T-helper 1 cell treated with Interleukin-12 subunit alpha and Interleukin-12 subunit beta and Interleukin-4 antibody, amounts not matched to agents 30 ng/mL and 1 ng/mL, for 36 hours (primary cell): ENCODE measurements around the gene WFDC12. TPM values are rescaled to one million over a fixed set of nuclear protein-coding genes. Genes with fewer than 3 reads are reported as not detected.

Experiments used
- intact Hi-C: fragments of 100-400 bp; cut with micrococcal nuclease; formaldehyde crosslinking; loops from one replicate; pipeline ENCODE4 v1.15.1; 2024
- total RNA-seq: library from RNA; stranded (reverse); gene quantifications from 2 replicates; pipeline ENCODE4 v1.2.3, GENCODE V29; 2022

WFDC12 gene
- total RNA-seq, 1 donor from 2014 or later = not detected

GRCh38 chr20:45115386-45115774, 8.9 kb downstream of the WFDC12 start:
- intact Hi-C loops = no loop called here

DNA sequence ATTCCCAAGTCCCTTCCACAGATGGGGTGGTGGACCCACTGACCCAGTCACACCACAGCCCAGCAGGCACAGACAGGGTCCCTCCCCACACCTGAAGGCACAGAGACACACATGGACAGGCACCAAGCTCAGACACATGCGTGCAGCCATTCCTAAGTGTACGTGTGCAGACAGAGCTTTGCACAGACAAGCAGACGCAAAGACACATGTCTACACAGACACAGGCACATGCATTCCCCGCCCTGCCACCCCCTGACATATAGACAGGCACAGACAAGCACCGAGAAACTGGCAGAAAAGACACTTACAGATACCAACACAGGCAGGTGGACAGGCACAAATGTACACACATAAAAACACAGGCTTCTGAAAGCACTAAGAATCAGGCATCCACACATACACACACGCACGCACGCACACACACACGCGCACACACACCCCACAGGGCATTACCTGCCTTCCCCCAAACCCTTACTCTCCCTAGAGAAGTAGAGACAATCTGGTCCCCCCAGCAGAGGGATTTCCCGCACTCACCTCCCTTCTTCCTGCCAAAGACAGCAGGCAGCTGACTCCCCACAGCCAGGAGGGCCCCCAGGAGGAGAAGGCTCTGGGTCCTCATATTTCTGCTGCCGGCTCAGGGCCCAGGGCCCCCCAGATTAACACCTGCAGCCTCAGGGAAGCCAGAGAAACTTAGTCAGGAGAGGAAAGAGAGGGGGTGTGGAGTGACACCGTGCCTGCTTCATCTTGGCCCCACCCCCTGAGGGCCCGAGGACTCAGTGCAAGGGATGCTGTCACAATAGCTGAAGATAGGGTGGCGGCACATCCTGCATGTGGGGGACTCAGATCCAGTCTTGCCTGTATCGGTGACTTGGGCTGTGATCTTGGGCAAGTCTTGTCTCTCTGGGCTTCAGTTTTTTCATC, 9.5 kb downstream of the WFDC12 start, which contains the start of gene WFDC5:
WFDC5 (minus strand) TSS at position 710 of the 921 bp plus-strand sequence; CDS start at position 619, 91 bp downstream.
- intact Hi-C loops = no loop called here

DNA sequence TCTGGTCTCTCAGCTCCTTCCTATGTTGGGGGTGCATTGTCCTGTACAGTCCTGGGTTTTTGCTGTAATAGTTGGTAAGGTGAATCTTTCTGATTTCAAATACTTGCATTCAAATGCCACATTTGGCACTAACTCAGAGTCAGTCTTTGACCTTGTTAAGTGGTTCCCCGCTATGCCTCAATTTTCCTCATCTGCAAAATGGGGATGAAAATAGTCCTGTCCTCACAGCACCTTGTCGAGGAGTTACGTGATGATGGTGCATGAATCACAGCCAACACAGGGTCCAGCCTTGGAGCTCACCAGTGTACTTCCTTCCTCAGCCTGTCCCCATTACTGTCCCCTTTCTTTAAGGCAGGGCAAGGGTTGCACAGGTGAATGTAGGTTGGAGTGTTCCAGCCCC, 10.4 kb downstream of the WFDC12 start:
- intact Hi-C loops = no loop called here

- intact Hi-C loops = no loop called here
Observed at GRCh38 chr20:45112754-45113153, 11.5 kb downstream of the WFDC12 start.

GRCh38 chr20:45111799-45112471, 12.3 kb downstream of the WFDC12 start:
- intact Hi-C loops = no loop called here

- intact Hi-C loops = no loop called here
Observed at GRCh38 chr20:45111285-45111684, 13.0 kb downstream of the WFDC12 start.

DNA sequence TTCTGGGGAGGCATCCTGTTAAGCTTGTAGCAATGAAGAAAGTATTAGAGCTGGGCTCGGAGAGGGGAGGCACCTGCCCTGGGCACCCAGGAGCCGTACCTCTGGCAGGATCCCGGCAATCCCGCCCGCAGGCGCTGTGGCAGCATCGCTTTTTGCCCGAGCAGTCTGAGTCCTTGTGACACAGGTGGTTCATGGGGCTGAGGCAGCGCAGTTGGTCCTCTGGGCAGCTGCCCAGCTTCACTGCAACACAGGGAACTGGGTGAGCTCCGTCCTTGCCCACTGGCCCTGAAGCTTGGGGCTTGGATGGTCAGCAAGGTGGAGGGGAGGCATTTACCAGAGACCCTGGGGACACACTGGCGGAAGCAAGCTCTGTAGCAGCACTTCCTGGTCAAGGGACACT, 14.0 kb downstream of the WFDC12 start:
- intact Hi-C loops = no loop called here

DNA sequence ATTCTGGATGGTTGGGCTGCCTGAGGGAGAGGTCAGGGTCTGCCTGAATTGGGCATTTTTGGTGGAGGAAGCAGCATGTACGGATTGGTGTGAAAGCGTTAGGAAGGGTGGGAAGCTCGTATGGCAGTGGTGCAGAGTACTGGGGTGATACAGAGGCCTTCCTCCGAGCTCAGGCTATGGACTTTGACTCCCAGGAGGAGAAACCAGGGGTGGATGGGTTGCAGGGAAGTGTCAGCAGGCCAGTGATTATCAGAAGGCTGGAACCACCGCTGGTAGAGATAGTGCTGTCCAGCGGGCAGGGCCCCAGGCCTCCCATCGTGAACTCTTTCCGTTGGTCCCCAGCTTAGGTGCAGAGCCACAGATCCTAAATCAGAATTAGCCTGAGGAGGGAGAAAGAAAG, 14.6 kb downstream of the WFDC12 start:
- intact Hi-C loops = no loop called here

DNA sequence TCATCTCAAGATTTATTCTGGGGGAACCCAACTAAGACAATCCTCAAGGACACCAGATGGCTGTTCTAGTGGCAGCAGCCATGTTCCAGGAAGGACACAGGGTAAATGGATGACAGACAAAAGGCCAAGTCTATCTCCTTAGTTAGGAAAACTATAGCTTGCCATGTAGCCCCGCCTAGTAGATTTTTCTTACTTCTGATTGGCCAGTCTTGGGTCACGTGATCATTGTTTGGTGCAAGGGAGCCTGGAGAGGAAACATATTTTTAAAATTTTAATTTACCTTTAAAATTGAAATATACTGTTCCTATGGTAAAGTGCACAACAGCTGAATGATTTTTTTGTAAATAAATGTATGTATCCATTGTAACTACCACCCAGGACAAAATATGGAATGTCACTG, 18.9 kb downstream of the WFDC12 start:
- intact Hi-C loops = no loop called here

- intact Hi-C loops = no loop called here
Observed at GRCh38 chr20:45104786-45105185, 19.5 kb downstream of the WFDC12 start.

DNA sequence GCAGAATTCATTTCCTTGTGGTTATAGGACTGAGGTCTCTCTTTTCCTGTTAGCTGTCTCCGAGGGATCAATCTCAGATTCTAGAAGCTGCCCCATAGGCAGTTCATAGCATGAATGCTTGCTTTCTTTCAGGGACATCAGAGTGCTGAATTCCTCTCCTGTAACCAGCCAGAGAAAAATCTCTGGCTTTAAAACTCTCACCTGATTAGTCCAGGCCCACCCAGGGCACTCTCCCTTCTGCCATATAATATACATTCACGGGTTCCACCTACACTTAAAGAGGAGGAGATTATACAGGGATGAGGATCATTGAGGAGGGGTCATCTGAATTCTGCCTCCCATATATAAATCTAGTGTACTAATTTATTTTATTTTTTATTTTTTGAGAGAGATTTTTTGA, 21.2 kb downstream of the WFDC12 start:
- intact Hi-C loops = no loop called here

- intact Hi-C loops = no loop called here
Observed at GRCh38 chr20:45101333-45101850, 22.9 kb downstream of the WFDC12 start.

DNA sequence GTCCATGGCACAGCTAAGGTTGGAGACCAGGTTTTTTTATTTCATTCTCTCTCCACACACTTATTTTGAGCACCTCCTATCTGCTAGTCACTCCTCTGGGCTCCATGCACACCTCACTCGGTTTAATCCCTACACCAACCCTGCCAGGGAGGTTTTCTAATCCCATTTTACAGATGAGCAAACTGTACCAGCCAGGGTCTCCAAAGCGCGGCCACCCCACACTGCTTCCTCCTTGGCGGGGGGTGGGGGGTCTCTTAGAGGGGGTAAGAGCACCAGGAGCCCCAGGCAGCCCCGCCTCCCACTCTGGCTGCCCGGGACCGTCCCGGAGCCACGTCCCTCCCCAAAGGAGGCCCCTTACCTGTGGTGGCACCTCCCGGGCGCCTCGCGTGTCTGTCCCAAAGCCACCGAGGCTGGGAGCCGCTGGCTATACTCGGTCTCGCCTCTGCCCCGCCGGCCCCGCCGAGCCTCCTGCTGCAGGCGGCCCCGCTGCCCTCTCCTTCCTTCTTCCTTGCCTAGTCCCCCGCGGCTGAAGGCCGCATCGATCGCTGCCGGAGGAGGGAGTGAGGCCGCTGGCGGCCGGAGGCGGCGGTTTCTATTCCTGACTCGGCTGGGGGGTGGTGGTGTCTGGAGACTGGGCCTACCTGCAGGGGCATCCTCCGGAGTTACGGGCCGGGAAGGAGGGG, 23.6 kb downstream of the WFDC12 start, which contains the start of gene KCNS1:
KCNS1 (minus strand) TSS at position 565 of the 683 bp plus-strand sequence. CDS start 1,891 bp downstream, outside the sequence.
- intact Hi-C loops = no loop called here

DNA sequence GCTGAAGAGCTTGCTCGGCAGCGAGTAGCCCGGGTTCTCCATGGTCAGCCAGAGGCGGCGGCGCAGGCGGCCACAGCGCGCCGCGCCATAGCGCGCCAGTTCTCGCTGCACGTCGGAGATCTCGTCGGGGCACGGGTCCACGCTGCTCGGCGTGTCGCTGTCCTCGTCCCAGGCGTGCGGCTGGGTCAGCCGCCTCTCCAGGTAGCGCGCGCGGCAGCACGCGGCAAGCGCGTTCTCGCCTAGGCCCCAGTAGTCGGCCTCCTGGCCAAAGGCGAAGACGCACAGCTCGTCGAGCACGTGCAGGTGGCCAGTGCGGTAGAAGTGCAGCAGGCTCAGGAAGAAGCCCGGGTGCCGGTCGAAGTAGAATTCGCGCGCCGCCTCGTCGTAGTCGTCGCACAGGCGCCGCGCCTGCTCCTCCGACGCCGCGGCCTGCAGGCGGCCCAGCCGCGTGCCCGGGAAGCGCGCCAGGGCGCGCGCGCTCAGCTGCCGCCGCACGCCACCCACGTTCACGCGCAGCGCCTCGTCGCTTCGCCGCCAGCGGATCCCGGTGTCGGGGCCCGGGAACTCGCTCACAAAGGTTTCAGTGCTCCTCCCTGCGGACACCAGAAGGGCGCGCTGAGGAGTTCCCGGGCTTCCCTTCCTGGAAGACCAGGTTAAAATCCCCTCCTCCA, 26.0 kb downstream of the WFDC12 start:
- intact Hi-C loops = loop anchor here (5.0 kb wide), 2 partner anchors 136 to 186 kb away; partner anchors contain the start of genes PABPC1L and TOMM34

DNA sequence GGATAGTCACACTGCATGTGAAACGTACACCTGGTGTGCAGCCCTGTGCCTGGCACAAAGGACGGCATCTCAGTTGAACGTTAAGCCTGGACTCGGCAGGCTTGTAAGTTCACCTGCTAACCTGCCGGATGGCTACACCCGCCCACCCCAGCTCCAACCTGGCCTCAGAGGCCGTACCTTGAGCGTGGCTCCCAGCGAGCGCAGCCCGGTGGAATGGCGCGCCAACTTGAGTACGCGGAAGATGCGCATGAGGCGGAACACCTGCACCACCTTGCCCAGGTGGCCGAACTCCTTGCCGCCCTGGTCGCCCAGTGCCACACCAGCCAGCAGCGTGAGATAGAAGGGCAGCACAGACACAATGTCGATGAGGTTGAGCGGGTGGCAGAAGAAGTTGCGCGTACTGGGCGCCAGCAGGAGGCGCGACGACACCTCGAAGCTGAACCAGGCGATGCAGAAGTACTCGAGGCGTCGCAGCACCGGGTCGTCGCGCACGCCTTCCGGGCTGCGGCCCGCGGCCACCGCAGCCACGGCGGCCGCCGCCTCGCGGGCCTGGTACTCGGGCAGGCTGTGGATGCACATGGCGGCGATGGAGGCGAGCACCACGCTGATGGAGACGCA, 26.7 kb downstream of the WFDC12 start:
- intact Hi-C loops = loop anchor here (2.0 to 5.0 kb wide), 3 partner anchors 135 to 673 kb away; partner anchors contain the start of genes PABPC1L and TOMM34

GRCh38 chr20:45096781-45097180, 27.5 kb downstream of the WFDC12 start:
- intact Hi-C loops = loop anchor here (1.0 to 5.0 kb wide), 6 partner anchors 52 to 674 kb away; partner anchors contain the start of genes PABPC1L and TOMM34

DNA sequence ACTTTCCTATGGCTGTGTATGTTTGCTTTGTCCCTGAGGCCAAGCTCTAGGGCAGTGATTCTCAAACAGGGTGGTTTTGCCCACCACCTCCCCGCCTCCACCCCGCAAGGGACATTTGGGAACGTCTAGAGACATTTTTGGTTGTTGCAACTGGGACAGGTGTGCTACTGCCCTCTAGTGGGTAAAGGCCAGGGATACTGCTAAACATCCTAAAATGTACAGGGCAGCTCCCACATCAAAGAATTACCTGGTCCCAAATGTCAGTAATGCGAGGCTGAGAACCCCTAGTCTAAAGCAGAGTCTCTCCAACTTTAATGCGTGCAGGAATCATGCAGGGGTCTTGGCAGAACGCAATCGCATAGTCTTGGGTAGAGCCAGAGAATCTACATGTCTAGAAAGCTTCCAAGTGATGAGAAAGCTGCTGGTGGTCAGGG, 28.4 kb downstream of the WFDC12 start:
- intact Hi-C loops = loop anchor here (1.0 to 5.0 kb wide), 6 partner anchors 52 to 675 kb away; partner anchors contain the start of genes PABPC1L and TOMM34

- intact Hi-C loops = loop anchor here (5.0 kb wide), 2 partner anchors 133 to 183 kb away; partner anchors contain the start of genes PABPC1L and TOMM34
Observed at GRCh38 chr20:45094864-45095574, 29.2 kb downstream of the WFDC12 start.

- intact Hi-C loops = no loop called here
Observed at GRCh38 chr20:45094201-45094600, 30.1 kb downstream of the WFDC12 start.
